HTR-8/SVneo (cell line): ENCODE data around the gene TTLL10.

Experiments used
- DNase-seq: peaks from one replicate; pipeline ENCODE4 v3.0.0; 2011; ENCODE audit warnings: low spot score, mixed read lengths; ENCODE audit not compliant: insufficient read length
- FAIRE-seq: peaks from 2 replicates; lab custom pipeline; 2011; peaks lifted over from hg19 to GRCh38; lab: Jason Lieb, UNC

The TTLL10 gene

DNA sequence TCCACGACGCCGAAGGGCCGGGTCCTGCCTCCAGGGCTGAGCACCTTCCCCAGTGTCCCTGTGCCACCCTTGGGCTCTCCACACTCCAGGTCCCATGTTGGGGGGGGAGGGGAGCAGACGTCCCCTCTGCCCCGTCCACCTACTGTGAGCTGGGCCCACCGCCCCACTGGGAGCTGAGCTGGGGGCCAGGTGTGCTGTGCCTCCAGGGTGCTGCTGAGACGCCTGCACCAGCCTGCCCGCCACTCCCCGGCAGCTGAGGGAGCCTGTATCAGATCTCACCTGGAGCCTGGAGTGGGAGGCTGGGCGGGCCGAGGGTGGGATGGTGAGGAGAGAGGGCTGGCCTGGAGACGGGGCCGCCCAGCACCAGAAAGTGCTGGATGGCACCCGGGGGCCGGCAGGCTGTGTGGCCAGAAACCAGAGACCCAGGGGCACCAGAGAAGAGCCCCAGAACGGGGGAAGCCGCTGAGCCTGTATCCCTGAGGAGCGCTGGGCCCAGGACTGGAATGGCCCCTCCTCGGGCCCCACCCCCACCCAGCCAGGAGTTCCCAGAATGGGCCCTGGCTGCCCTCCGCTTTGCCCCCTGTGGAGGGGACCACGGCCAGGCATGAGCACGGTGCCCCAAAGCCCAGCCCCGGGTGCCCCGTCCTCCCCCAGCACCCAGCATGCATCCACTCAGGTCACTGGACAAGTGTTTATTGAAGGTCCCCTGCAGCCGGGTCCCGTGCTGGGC, 29.3 kb downstream of the TTLL10 start:
- FAIRE-seq: no peak
- DNase-seq: no peak

GRCh38 chr1:1203561-1204424, 30.1 kb downstream of the TTLL10 start:
- FAIRE-seq (no peak), DNase-seq (no peak)

GRCh38 chr1:1204425-1204920, 30.8 kb downstream of the TTLL10 start:
- FAIRE-seq (no peak), DNase-seq (no peak)

- FAIRE-seq (no peak), DNase-seq (no peak)
These were observed 31.5 kb downstream of the TTLL10 start for GRCh38 chr1:1204998-1205768.

- no peak for DNase-seq
- FAIRE-seq: no peak
These were observed 32.2 kb downstream of the TTLL10 start for GRCh38 chr1:1205769-1206375.

- FAIRE-seq: no peak
- DNase-seq: no peak
These were observed 32.8 kb downstream of the TTLL10 start, which contains the start of gene TNFRSF18 for GRCh38 chr1:1206376-1206965. TNFRSF18 (minus strand) TSS chr1:1206592; CDS start chr1:1206571, 21 bp downstream.

- DNase-seq: no peak
- FAIRE-seq: no peak
These were observed 33.4 kb downstream of the TTLL10 start for GRCh38 chr1:1206966-1207531.

DNA sequence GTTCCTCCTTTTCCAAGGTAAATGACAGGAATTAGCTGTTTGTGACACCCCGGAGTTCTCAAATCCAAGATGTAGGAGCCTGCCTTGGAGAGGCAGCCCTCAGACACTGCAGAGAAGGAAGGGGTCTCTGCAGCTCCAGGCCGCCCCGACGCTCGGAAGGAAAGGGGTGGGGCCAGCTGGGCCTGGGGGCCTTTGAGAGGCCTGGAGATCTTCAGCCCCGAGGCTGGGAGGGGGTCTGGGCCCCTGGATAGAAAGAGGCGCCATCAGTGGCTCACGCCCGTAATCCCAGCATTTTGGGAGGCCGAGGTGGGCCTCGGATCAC, 33.9 kb downstream of the TTLL10 start:
- no peak for FAIRE-seq

GRCh38 chr1:1208713-1209433, 35.2 kb downstream of the TTLL10 start:
- no peak for FAIRE-seq
- DNase-seq: no peak

More for the DNA sequence above, 33.9 kb downstream of the TTLL10 start:
- no peak for DNase-seq

- DNase-seq: no peak
- no peak for FAIRE-seq
These were observed 37.3 kb downstream of the TTLL10 start for GRCh38 chr1:1210726-1211540.

DNA sequence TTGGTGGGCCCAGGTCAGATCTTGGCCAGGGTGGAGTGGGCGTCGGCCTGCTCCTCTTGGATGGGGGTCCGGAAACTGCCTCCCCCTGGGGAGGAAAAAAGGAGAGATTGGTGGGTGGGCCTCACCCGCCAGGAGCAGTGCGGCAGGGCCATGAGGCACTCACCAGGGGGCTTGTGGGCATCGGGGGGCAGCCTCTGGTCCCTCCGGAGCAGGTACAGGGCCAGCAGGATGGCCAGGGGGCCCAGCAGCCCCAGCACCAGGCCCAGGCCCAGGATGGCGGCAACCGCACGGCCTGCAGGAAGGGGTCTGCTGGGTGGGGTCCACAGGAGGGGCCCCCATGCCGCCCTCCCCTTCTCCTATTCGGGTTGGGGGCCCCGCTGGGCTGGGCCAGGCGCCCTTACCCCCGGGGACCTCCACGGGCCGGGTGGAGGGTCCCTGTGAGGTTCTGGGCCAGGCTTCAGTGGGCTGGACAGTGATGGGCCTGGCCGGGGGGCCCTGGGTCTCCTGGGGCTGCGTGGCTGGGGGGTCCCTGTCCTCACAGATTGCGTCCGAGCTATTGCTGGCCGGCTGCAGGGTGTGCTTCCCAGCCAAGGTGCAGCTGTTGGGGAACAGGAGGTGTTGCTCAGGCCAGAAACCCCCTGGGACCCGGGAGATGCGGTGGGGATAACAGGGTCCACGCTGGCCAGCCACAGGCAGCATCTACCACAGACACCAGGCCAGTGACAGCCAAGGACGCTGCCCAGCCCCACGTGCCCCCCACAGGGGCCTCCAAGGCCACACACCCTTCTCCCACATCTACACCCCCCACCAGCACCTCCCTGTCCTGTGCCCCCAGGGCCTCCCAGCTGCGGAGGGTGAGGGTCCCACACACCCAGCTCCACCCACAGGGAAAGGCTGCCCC, 38.1 kb downstream of the TTLL10 start:
- no peak for DNase-seq
- FAIRE-seq: no peak

- no peak for FAIRE-seq
- no peak for DNase-seq
These were observed 39.2 kb downstream of the TTLL10 start for GRCh38 chr1:1212780-1213344.

GRCh38 chr1:1213345-1214265, 39.9 kb downstream of the TTLL10 start, which contains the start of gene TNFRSF4:
TNFRSF4 (minus strand) TSS chr1:1214153; CDS start chr1:1214127, 26 bp downstream.
- DNase-seq (no peak), FAIRE-seq (no peak)

DNA sequence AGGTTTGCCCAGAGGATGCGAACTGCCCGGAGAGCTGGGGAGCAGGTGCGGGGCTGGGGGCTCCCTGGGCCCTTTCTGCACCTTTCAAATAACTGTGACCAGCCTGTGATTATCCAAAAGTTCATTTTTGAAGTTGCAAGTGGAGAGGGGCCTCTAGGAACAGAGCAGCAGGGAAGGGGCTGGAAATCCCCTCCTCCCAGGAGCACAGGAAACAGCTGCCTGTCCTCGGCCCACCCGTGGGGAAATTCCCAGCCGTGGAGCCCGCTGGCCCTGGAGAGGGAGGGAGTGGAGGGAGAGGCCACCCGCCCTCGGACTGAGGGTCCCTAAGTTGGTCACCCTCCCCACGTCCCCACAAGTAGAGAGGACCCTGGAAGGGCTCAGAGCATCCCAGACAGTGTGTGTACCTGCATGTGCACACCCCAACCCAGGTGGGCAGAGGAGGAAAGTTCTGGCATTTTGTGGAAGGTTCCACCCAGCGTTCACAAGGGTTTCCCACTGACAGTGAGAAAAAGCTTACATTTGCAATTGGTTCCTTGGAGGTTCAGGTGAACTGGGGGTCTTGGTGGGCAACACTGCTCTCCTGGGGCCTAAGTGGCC, 41.5 kb downstream of the TTLL10 start:
- FAIRE-seq (no peak), DNase-seq (no peak)
